GM19463 (cell line): ENCODE data around the gene SUPT6H.
A peak's percentile ranks its signal among the peaks of the same experiment; 100 is the strongest.
"Not testable (repeated sequence)": the region's sequence is repeated elsewhere in the genome, so short reads cannot be mapped to it uniquely, and the experiment has no call there.

Source experiments
- ATAC-seq: cut with Tn5 transposase; IDR thresholded peaks from one replicate; pipeline ENCODE4 v1.9.1; 2021; ENCODE audit warnings: mild to moderate bottlenecking, moderate library complexity; ENCODE audit not compliant: unreplicated experiment

SUPT6H gene

GRCh38 chr17:28735242-28735722, 73.3 kb downstream of the SUPT6H start:
- no peak for ATAC-seq

GRCh38 chr17:28735913-28736769, 74.1 kb downstream of the SUPT6H start:
- ATAC-seq: not testable (repeated sequence)

DNA sequence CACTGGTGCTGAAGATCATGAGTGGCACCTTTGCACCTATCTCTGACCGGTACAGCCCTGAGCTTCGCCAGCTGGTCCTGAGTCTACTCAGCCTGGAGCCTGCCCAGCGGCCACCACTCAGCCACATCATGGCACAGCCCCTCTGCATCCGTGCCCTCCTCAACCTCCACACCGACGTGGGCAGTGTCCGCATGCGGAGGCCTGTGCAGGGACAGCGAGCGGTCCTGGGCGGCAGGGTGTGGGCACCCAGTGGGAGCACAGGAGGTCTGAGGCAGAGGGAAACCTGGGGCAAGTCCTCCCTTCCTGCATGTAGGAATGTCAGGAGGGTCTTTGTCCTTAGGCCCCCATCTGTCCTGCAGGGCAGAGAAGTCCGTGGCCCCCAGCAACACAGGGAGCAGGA, 75.3 kb downstream of the SUPT6H start:
- no peak for ATAC-seq

GRCh38 chr17:28737770-28738679, 76.0 kb downstream of the SUPT6H start:
- peak; percentile 57 for ATAC-seq

DNA sequence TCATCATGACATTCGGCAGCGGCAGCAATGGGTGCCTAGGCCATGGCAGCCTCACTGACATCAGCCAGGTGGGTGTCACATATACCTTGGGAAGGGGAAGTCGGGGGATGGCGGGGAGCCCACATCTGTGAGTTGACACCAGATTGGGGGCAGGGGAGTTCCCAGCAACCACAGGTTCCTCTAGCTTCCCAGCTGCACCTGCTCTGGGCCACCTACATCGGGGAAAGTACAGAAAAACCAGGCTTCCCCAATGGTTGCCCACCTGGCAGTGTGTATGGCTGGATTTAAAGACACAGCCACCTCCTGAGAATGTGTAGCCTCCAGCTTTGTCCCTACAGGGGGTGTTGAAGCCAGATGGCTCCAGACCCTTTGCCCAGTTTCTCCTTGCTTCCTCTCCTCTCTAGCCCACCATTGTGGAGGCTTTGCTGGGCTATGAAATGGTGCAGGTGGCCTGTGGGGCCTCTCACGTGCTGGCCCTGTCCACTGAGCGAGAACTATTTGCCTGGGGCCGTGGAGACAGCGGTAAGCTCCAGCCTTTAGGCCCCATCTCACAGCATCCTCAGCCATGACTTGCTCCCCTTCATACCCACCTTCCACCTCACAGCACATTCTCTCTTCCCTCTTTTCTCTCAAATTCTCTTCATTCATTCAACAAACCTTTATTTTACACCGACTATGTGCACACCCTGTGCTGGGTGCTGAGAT, 76.8 kb downstream of the SUPT6H start:
- peak; percentile 32 for ATAC-seq

DNA sequence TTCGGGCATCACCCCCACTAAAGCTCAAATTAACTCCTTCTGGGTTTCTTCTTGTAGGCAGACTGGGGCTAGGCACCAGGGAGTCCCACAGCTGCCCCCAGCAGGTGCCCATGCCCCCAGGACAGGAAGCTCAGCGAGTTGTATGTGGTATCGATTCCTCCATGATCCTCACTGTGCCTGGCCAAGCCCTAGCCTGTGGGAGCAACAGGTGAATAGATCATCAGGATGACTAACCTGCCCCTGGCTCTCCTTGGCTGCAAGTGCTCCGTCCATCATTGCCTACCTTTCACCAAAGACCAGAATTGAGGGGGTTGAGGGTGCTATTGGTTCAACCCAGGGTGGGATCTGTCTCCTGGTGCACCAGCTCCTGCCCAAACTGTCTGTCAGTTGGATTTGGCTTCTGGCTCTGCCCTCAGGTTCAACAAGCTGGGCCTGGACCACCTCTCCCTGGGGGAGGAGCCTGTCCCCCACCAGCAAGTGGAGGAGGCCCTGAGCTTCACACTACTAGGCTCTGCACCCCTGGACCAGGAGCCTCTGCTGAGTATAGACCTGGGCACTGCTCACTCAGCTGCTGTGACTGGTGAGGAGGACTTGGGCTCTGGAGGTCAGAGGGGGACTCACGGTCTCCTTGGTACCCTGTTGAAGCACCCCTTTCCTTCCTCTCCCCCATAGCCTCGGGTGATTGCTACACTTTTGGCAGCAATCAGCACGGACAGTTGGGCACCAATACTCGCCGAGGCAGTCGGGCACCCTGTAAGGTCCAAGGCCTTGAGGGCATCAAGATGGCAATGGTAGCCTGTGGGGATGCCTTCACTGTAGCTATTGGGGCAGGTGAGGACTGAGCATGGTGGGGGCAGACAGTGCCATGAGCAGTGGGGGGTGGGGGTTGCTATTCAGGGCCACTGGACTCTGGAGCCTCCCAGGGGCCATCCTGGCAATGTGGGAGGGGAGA, 78.7 kb downstream of the SUPT6H start:
- ATAC-seq: no peak

DNA sequence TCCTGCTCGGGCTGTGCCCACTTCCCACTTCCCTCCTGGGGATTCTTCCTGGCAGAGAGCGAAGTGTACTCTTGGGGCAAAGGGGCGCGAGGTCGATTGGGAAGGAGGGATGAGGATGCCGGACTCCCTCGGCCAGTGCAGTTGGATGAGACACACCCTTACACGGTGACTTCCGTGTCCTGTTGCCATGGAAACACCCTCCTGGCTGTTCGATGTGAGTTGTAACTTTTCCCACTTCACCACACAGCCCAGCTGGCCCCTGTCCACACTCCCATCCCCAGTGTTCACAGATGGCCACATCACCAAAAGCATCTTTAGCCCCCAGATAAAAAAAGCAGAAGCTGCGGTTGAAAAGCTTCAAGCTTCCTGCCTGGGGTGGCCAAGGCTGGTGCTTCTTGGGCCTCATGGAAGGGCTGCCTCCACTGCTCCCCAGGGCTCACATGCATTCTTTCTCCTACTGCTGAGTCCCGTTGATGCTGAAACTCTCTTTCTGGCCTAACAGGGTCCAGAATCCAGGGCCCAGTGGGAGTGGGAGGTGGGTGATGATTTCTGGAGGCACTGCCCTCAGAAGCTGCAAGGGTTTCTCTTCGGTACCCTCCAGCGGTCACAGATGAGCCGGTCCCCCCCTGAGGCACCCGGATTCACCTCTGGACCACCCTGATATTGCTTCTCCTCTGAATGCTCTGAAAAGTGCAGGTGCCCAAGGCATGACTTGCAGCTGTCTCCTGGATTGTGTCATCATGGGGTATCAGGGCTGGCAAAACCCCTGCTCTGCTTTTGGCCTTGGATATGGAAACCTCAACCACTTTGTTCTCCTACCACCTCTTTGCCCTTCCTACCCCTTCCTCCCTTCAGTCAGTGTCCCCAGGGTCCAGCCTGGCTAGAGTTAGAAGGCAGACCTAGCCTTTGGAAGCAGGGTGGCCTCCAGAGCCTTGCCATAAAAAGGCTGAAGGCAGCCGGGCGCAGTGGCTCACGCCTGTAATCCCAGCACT, 79.6 kb downstream of the SUPT6H start:
- ATAC-seq: no peak

GRCh38 chr17:28743243-28744103, 81.5 kb downstream of the SUPT6H start, which contains the start of gene TRAF4:
TSS of gene TRAF4 (plus strand) at chr17:28744011. CDS start at chr17:28744113, 102 bp downstream.
- ATAC-seq: peak; percentile 74

- no peak for ATAC-seq
These were observed 82.3 kb downstream of the SUPT6H start for GRCh38 chr17:28744104-28744971.

DNA sequence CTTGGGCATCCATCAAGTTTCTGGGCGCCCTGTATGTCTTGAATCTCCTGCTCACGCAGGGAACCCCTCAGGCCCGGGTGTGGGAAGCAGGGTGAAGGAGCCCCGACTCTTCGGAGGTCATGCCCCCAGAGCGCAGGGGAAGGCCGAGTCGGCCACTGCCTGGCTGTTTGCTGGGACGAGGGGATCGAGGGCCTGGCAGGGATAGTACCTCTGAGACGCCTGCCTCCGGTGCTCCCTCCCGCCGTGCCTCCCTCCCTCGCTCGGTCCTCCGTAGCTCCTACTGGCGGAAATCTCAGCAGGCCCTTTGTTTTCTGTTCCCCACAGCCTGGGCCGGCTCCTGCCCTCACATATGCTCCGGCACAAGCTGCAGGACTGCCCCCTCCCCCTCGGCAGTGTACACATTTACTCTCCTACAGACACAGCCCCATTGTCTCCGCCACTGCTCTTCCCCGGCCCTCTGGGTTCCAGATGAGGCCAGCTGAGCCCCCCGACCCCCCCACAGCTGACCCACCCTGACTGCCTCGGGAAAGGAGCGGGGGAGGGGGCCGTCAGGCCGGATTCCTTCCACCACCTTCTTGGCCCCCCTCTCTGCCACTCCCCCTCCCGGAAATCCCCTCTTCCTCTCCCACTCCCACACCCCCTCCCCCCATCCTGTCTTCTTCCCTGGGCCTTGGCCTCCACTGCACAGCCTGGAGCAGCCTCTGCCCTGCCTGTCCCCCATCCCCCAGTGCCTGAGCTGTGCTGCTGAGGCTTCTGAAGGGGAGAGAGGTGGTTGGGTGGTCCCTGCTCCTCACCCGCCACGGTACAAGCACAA, 83.2 kb downstream of the SUPT6H start:
- no peak for ATAC-seq

DNA sequence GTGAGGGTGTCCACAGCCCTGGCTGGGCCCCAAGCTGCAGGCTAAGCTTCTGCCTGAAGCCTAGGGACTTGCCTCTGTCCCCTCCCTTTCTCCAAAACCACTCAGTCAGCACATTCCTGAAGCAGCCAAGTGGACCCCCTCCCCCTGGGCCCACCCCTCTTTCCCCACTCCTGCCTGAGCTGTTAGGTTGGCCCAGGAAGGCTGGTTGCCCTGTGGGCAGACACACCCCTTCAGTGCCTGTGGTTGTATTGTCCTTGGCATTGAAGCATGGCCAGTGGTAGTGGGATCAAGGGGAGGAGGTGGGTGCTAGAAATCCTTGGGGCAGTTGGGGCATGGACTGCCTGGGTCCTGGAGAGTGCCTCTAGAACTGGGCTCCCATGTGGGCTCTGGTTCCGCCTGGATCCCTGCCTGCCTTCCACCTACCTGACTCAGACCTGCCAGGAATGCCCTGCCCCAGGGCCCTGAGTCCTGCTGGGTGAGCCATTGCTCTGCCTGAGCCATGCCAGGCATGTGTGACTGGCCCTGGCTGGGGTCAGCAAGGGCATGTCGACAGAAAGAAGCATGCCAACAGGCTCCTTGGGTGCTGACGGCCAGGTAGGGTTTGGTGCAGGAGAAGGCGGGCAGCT, 83.9 kb downstream of the SUPT6H start:
- no peak for ATAC-seq

DNA sequence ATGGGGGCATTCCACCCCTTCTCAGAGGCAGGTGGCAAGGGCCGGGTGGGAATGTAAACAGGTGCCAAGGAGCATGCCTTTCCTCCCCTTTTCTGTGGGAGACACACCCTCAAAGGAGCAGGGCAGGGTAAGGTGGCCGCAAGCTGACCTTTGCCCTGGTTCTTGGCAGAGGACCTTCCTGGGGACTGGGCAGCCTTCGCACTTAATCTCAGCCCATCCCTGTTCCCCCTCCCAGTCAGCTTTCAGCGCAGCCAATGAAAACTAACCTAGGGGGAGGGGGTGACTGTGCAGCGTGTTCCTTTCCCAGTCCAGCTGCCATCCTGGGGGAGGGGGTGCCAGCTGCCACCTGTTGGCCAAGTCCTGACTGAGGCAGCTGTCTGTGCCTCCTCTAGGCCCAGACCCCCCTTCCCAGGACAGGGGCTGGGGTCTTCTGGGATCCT, 84.6 kb downstream of the SUPT6H start:
- ATAC-seq: no peak

- no peak for ATAC-seq
These were observed 85.2 kb downstream of the SUPT6H start for GRCh38 chr17:28747051-28747691.

- ATAC-seq: no peak
These were observed 86.1 kb downstream of the SUPT6H start for GRCh38 chr17:28747801-28748750.
